ENCODE measurements around the gene TMEM42. TPM values are rescaled to one million over a fixed set of nuclear protein-coding genes. Genes with fewer than 3 reads are reported as not detected.

The TMEM42 gene
- total RNA-seq, 1 experiment from 2014 or later = 12.7 TPM

DNA sequence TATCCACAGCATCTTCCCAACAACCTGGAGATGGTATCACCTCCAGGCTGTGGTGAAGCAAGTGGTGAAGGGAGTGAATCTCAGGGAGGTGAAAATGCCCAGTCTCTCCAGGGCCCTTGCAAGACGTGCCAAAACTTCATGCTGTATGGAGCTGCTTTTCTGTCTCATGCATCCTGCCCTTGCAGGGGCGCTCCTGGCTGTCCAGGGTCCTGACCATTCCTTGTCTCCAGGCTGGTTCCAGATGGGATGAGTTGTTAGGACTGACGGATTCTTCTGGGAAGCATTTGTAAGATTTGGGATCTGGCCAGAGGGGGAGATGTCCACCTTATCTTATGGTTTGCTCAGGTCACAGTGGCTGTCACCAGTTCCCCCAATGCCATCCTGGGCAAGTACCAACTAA lies 28.5 kb downstream of the TMEM42 start:
- ChIA-PET CTCF (no interaction called here), POLR2A (no interaction called here)
- Histone ChIP-seq H3K4me1 (ENCODE audit: control insufficient read depth, insufficient read depth, low read length) (no peaks in the 10 kb centered on the region; the same call in 1 of the 2 replicates), H3K9me3 (ENCODE audit: control insufficient read depth, insufficient read depth, low read depth, low read length) (no peaks in the 10 kb centered on the region), H3K36me3 (ENCODE audit: control insufficient read depth, insufficient read depth, low read length) (no peaks in the 10 kb centered on the region), H3K27ac (ENCODE audit: low read length) (no peak overlapping the region), H3K4me3 (ENCODE audit: low read depth in 2 of 2, low read length in 2 of 2) (no peak overlapping the region), H3K27me3 (ENCODE audit: control insufficient read depth, insufficient read depth, low read length) (no peaks in the 10 kb centered on the region)
- ATAC-seq (no peak), DNase-seq (ENCODE audit: low read depth, low spot score) (no peak)
- intact Hi-C loops (cut with micrococcal nuclease; ENCODE audit: unreplicated experiment) = no loop called here
- no TSS peak for BruUV-seq (replicated peaks)
- TF ChIP-seq POLR2AphosphoS5 (IDR thresholded peaks at IDR 0.05; ENCODE audit: low read depth, low read length) (no peak), TCF7L2 (IDR thresholded peaks at IDR 0.05; ENCODE audit: low read depth, low read length) (no peak), SIN3A (IDR thresholded peaks at IDR 0.05; ENCODE audit: borderline replicate concordance, insufficient read depth, low read depth, low read length) (no peak)
- TF ChIP-seq, protein P1, sequence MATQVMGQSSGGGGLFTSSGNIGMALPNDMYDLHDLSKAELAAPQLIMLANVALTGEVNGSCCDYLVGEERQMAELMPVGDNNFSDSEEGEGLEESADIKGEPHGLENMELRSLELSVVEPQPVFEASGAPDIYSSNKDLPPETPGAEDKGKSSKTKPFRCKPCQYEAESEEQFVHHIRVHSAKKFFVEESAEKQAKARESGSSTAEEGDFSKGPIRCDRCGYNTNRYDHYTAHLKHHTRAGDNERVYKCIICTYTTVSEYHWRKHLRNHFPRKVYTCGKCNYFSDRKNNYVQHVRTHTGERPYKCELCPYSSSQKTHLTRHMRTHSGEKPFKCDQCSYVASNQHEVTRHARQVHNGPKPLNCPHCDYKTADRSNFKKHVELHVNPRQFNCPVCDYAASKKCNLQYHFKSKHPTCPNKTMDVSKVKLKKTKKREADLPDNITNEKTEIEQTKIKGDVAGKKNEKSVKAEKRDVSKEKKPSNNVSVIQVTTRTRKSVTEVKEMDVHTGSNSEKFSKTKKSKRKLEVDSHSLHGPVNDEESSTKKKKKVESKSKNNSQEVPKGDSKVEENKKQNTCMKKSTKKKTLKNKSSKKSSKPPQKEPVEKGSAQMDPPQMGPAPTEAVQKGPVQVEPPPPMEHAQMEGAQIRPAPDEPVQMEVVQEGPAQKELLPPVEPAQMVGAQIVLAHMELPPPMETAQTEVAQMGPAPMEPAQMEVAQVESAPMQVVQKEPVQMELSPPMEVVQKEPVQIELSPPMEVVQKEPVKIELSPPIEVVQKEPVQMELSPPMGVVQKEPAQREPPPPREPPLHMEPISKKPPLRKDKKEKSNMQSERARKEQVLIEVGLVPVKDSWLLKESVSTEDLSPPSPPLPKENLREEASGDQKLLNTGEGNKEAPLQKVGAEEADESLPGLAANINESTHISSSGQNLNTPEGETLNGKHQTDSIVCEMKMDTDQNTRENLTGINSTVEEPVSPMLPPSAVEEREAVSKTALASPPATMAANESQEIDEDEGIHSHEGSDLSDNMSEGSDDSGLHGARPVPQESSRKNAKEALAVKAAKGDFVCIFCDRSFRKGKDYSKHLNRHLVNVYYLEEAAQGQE (IDR thresholded peaks at IDR 0.05; ENCODE audit: insufficient read depth in 1 of 2, low read depth in 2 of 2, low read length in 1 of 2) = peak; percentile 69 to 74; a peak in 3 of 4 replicates
- TF ChIP-seq, protein P2, sequence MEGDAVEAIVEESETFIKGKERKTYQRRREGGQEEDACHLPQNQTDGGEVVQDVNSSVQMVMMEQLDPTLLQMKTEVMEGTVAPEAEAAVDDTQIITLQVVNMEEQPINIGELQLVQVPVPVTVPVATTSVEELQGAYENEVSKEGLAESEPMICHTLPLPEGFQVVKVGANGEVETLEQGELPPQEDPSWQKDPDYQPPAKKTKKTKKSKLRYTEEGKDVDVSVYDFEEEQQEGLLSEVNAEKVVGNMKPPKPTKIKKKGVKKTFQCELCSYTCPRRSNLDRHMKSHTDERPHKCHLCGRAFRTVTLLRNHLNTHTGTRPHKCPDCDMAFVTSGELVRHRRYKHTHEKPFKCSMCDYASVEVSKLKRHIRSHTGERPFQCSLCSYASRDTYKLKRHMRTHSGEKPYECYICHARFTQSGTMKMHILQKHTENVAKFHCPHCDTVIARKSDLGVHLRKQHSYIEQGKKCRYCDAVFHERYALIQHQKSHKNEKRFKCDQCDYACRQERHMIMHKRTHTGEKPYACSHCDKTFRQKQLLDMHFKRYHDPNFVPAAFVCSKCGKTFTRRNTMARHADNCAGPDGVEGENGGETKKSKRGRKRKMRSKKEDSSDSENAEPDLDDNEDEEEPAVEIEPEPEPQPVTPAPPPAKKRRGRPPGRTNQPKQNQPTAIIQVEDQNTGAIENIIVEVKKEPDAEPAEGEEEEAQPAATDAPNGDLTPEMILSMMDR (IDR thresholded peaks at IDR 0.05) = no peak
- in situ Hi-C loops (cut with HindIII; ENCODE audit: low pct_unique_long_range_greater_than_20kb, low sequenced_read_pairs) = no loop called here

DNA sequence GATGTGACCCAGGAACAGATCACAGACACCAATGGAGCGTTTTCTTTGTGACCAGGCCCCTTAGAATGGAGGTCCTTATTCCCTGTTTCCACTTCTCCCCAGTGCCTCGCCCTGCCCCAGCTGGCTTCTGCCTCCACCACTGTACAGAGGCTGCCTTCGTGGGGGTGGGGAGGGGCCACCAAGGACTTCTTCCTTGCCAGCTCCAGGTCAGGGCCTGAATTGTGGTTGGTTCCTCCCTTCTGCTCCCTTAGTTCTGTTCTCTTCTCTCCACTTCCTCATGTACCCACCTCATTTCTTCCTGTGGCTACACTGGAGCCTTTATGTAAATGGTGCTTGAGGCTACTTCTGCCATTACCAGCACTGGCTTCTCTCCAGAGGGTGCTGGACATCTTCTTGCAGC lies 29.1 kb downstream of the TMEM42 start:
- ATAC-seq (no peak), DNase-seq (ENCODE audit: low read depth, low spot score) (no peak)
- CTCF ChIA-PET = no interaction called here
- Histone ChIP-seq H3K27me3 (ENCODE audit: control insufficient read depth, insufficient read depth, low read length) (no peaks in the 10 kb centered on the region), H3K4me1 (ENCODE audit: control insufficient read depth, insufficient read depth, low read length) (no peaks in the 10 kb centered on the region; the same call in 1 of the 2 replicates), H3K27ac (ENCODE audit: low read length) (no peak overlapping the region), H3K4me3 (ENCODE audit: low read depth in 2 of 2, low read length in 2 of 2) (no peak overlapping the region), H3K36me3 (ENCODE audit: control insufficient read depth, insufficient read depth, low read length) (no peaks in the 10 kb centered on the region), H3K9me3 (ENCODE audit: control insufficient read depth, insufficient read depth, low read depth, low read length) (no peaks in the 10 kb centered on the region)
- intact Hi-C loops (cut with micrococcal nuclease; ENCODE audit: unreplicated experiment) (no loop called here), in situ Hi-C loops (cut with HindIII; ENCODE audit: low pct_unique_long_range_greater_than_20kb, low sequenced_read_pairs) (no loop called here)
- BruUV-seq (replicated peaks) = no TSS peak
- TF ChIP-seq, protein P1 (IDR thresholded peaks at IDR 0.05; ENCODE audit: insufficient read depth in 1 of 2, low read depth in 2 of 2, low read length in 1 of 2) = no peak
- TF ChIP-seq SIN3A (IDR thresholded peaks at IDR 0.05; ENCODE audit: borderline replicate concordance, insufficient read depth, low read depth, low read length) = no peak
- no peak for TF ChIP-seq TCF7L2 (IDR thresholded peaks at IDR 0.05; ENCODE audit: low read depth, low read length)
- TF ChIP-seq, protein P2 (IDR thresholded peaks at IDR 0.05) = no peak
- TF ChIP-seq POLR2AphosphoS5 (IDR thresholded peaks at IDR 0.05; ENCODE audit: low read depth, low read length) = no peak
- POLR2A ChIA-PET = no interaction called here
